Gastrocnemius medialis (tissue), 4 donors: ENCODE results near the gene WDR12.

Experiments used
- POLR2A ChIP-seq, 2 donors: fragments of 450-650 bp; IDR thresholded peaks; one replicate each; pipeline ENCODE4 v1.6.1; 2017; ENCODE audit warnings: antibody characterized with exemption in 2 of 2, mild to moderate bottlenecking in 2 of 2, moderate library complexity in 2 of 2
- TF ChIP-seq, protein P1 (sequence below), 5 experiments: fragments of 450-650 bp in 3 of 5; fragments of 200-600 bp in 2 of 5; sonication (generic) in 2 of 5; IDR thresholded peaks in 4 of 5; conservative IDR thresholded peaks in 1 of 5; 1 replicate in 4 of 5; 2 replicates in 1 of 5; pipeline ENCODE4 v1.5.1; 2016 to 2019; ENCODE audit warnings: antibody characterized with exemption in 5 of 5, mild to moderate bottlenecking in 3 of 5, moderate library complexity in 3 of 5

DNA sequence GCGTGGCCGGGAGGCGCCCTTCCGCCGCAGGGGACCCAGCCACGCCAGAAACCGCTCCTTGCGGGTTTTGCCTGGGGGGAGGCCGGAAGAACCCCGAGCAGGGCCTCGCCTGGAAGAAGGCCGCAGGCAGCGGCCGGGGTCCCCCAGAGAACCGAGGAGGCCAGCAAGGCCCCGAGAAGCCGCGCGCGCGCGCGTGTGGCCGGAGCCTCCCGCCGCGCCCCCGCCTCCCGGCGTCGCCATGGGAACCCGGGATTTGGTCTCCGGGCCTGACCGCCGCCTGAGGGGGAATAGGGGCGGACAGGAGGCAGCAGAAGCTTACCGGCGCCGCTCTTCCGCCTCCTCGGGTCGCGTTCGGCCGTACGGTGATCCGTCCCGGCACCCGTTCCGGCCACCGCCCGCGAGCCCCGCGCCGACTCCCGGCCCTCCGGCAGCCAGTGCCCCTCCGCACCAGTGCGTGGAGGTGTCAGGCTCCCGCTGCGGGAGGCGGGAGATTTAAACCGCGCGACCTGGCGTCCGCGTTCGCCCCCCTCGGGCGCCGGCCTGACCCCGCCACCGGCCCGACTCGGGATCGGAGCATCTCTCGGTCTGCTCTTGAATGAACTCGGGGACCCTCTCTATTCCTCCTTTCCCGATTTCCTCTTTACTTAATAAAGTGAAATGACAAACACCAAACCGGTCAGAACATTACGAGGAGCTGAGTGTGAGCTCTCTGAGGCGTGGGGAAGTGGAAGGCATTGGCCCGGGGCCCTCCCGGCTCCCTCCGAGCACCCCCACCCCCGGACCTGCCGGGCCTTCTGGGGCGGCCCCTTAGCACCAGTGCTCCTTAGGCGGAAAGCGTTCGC is 40.0 kb downstream of the WDR12 start, which contains the start of gene ICA1L:
- TF ChIP-seq, protein P1, sequence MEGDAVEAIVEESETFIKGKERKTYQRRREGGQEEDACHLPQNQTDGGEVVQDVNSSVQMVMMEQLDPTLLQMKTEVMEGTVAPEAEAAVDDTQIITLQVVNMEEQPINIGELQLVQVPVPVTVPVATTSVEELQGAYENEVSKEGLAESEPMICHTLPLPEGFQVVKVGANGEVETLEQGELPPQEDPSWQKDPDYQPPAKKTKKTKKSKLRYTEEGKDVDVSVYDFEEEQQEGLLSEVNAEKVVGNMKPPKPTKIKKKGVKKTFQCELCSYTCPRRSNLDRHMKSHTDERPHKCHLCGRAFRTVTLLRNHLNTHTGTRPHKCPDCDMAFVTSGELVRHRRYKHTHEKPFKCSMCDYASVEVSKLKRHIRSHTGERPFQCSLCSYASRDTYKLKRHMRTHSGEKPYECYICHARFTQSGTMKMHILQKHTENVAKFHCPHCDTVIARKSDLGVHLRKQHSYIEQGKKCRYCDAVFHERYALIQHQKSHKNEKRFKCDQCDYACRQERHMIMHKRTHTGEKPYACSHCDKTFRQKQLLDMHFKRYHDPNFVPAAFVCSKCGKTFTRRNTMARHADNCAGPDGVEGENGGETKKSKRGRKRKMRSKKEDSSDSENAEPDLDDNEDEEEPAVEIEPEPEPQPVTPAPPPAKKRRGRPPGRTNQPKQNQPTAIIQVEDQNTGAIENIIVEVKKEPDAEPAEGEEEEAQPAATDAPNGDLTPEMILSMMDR (IDR thresholded peaks at IDR 0.05 in 4 of 5, conservative IDR thresholded peaks at IDR 0.05 in 1 of 5) = no peak
- TF ChIP-seq POLR2A (IDR thresholded peaks at IDR 0.05) = no peak
